GM12892 (cell line): ENCODE measurements around the gene GLIS1.

ENCODE experiments used
- POLR2A ChIP-seq: IDR thresholded peaks from 2 replicates; pipeline ENCODE4 v1.6.1; 2011; ENCODE audit warnings: low read depth, low read length, control low read depth
- TAF1 ChIP-seq: IDR thresholded peaks from 2 replicates; pipeline ENCODE4 v1.6.1; 2011; ENCODE audit warnings: low read depth, mild to moderate bottlenecking, control low read depth, low read length, borderline replicate concordance

DNA sequence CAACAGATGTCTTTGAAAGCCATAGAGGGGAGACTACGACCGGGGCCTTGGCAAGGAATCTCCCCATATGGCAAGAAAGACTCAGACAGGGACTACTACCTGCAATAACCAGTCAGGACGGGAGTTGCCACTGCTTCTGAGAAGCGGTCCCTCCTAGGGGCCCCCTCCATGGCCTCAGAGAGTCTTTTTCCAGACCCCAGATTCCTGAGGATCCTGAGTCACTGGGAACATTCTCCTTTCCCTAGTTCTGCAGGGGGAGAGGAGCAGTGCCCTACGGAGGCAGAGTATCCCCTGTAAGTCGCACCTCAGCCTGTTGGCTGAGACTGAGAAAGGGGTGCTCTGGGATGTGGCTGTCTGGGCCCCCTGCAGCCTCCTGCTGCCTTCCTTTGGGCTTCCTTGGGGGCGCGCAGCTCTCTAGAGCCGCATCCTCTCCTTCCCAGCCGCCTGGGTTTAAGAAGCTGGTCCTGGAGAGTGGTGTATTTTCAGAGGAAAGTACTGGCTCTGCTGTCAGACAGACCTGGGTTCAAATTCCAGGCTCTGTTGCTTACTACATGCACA is 7.8 kb downstream of the GLIS1 start:
- TF ChIP-seq POLR2A (no peak), TAF1 (no peak)
